ENCODE measurements around the gene HTR1A.

DNA sequence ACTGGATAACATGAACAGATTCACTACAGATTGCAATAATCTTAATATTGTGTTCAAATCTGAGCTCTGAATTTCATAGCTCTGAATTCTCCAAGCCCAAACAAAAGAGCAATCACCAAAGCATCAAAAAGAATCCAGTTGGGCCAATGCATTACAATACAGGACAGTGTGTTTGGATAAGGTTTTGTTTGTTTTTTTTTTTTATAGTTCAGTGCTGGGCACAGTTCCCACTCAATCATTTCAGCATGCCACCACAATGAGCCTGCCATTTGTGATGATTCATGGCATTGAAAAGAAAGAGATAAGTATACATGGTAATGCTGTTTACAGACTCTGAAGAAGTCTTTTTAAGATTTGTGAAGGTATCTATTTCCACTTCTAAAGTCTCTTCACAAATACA, 1.7 kb upstream of the HTR1A start:
- TF ChIP-seq, protein P1, sequence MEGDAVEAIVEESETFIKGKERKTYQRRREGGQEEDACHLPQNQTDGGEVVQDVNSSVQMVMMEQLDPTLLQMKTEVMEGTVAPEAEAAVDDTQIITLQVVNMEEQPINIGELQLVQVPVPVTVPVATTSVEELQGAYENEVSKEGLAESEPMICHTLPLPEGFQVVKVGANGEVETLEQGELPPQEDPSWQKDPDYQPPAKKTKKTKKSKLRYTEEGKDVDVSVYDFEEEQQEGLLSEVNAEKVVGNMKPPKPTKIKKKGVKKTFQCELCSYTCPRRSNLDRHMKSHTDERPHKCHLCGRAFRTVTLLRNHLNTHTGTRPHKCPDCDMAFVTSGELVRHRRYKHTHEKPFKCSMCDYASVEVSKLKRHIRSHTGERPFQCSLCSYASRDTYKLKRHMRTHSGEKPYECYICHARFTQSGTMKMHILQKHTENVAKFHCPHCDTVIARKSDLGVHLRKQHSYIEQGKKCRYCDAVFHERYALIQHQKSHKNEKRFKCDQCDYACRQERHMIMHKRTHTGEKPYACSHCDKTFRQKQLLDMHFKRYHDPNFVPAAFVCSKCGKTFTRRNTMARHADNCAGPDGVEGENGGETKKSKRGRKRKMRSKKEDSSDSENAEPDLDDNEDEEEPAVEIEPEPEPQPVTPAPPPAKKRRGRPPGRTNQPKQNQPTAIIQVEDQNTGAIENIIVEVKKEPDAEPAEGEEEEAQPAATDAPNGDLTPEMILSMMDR (IDR thresholded peaks at IDR 0.05) = no peak
- no peak for TF ChIP-seq EZH2 (IDR thresholded peaks at IDR 0.05)
